Measurements from ENCODE around the gene FBLN2. TPM values are rescaled to one million over a fixed set of nuclear protein-coding genes. Genes with fewer than 3 reads are reported as not detected.
"Not testable (repeated sequence)": the region's sequence is repeated elsewhere in the genome, so short reads cannot be mapped to it uniquely, and the experiment has no call there.

FBLN2 gene
- total and polyA plus RNA-seq, 8 donors: 27.5 to 96.6 (median 40.6) TPM

- ATAC-seq (no peak), DNase-seq (no peak)
- TF ChIP-seq CTCF (IDR thresholded peaks at IDR 0.05): no peak
- no peaks in the 10 kb centered on the region for H3K9me3 ChIP-seq
- H3K4me3 ChIP-seq: no peak overlapping the region
- intact Hi-C loops (cut with DNase I): no loop called here
- no peaks in the 10 kb centered on the region for H3K36me3 ChIP-seq
- peaks cover 0 to 30% of the 10 kb centered on the region in 2 donors for H3K27me3 ChIP-seq
- no peak overlapping the region for H3K27ac ChIP-seq
- peaks cover 0 to 3% of the 10 kb centered on the region in 2 donors for H3K4me1 ChIP-seq
Measured at GRCh38 chr3:13561967-13562366, 13.0 kb downstream of the FBLN2 start.

DNA sequence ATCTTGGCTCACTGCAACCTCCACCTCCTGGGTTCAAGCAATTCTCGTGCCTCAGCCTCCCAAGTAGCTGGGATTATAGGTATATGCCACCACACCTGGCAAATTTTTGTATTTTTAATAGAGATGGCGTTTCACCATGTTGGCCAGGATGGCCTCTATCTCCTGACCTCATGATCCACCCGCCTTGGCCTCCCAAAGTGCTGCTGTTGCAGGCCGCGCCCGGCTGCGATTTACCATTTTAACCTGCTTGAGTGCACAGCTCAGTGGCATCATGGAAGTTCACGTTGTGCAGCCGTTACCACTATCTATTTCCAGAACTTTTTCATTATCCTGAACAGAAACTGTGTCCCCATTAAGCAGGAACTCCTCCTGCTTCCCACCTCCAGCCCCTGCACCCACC lies 13.5 kb downstream of the FBLN2 start:
- ATAC-seq; H3K9me3 ChIP-seq; intact Hi-C loops (cut with DNase I): not testable (repeated sequence)

DNA sequence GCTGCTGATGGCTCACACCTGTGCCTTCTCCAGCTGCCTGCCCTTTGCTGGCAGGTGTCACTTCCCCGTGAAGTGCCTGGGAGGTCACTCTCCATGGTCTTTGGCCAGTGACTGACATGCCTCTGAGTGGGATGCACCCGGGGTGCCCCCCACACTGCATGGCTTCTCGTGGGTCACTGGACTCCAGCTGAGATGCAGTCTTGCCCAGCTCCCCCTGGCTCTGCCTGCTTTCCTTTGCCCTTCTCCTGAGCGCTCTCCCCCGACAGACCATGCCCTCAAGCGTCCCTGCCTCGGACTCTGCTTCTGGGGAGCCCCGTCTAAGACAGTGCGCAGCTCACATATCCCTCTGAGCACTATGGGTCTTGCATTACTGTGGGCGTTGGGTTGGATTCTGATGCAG lies 14.4 kb downstream of the FBLN2 start:
- Histone ChIP-seq H3K4me1 (peaks cover 0 to 3% of the 10 kb centered on the region in 2 donors), H3K4me3 (no peak overlapping the region), H3K9me3 (no peaks in the 10 kb centered on the region), H3K27ac (no peak overlapping the region), H3K36me3 (no peaks in the 10 kb centered on the region), H3K27me3 (peaks cover 0 to 18% of the 10 kb centered on the region in 2 donors)
- intact Hi-C loops (cut with DNase I): no loop called here
- TF ChIP-seq CTCF (IDR thresholded peaks at IDR 0.05): no peak
- ATAC-seq: no peak
- peak in 1 of 4 donors; percentile 66 for DNase-seq

More for the DNA sequence above, 13.5 kb downstream of the FBLN2 start:
- not testable (repeated sequence) for H3K36me3 ChIP-seq, H3K4me3 ChIP-seq, H3K4me1 ChIP-seq, H3K27ac ChIP-seq
- peaks cover 0 to 26% of the 10 kb centered on the region in 2 donors for H3K27me3 ChIP-seq
- peak in 1 of 4 donors; percentile 38 for DNase-seq

DNA sequence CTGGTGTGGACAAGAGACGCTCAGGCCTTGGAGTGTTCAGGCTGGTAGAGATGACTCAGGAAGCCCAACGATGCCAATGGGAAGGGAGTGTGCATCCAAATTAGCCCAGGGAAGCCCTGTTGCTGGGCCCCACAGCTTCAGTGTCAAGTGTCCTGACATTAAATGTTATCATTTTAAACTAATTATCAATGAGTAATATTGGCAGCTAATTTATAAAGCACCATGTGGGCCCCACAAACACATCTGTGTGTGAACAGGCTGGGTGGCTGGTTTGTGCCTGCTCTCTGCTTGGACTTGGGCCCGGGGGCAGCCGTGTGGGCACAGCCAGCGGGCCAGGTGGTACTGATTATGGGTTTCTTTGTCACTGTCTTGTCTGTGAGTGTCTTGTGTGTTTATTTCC lies 15.0 kb downstream of the FBLN2 start:
- Histone ChIP-seq H3K36me3 (no peaks in the 10 kb centered on the region), H3K9me3 (no peaks in the 10 kb centered on the region), H3K27ac (no peak overlapping the region), H3K27me3 (peaks cover 0 to 15% of the 10 kb centered on the region in 2 donors), H3K4me3 (no peak overlapping the region), H3K4me1 (peaks cover 0 to 3% of the 10 kb centered on the region in 2 donors)
- intact Hi-C loops (cut with DNase I): no loop called here
- DNase-seq (peak in 1 of 4 donors; percentile 34), ATAC-seq (no peak)
- TF ChIP-seq CTCF (IDR thresholded peaks at IDR 0.05): no peak

- DNase-seq: peak in 1 of 4 donors; percentile 54
- peaks cover 0 to 3% of the 10 kb centered on the region in 2 donors for H3K4me1 ChIP-seq
- H3K4me3 ChIP-seq: no peak overlapping the region
- no peaks in the 10 kb centered on the region for H3K36me3 ChIP-seq
- peaks cover 0 to 5% of the 10 kb centered on the region in 2 donors for H3K27me3 ChIP-seq
- ATAC-seq: no peak
- no peaks in the 10 kb centered on the region for H3K9me3 ChIP-seq
- TF ChIP-seq CTCF (IDR thresholded peaks at IDR 0.05): no peak
- intact Hi-C loops (cut with DNase I): no loop called here
- no peak overlapping the region for H3K27ac ChIP-seq
Measured at GRCh38 chr3:13564751-13565560, 16.0 kb downstream of the FBLN2 start.

Measured in left lung (tissue), 10 donors.